GM19328 (cell line): ENCODE measurements around the gene CCDC144A.
"Not testable (repeated sequence)": the region's sequence is repeated elsewhere in the genome, so short reads cannot be mapped to it uniquely, and the experiment has no call there.

ENCODE experiments used
- ATAC-seq: cut with Tn5 transposase; IDR thresholded peaks from one replicate; pipeline ENCODE4 v1.9.1; 2021; ENCODE audit warnings: mild to moderate bottlenecking, moderate library complexity; ENCODE audit not compliant: unreplicated experiment

CCDC144A gene

GRCh38 chr17:16750515-16750914 is 60.5 kb downstream of the CCDC144A start:
- not testable (repeated sequence) for ATAC-seq

DNA sequence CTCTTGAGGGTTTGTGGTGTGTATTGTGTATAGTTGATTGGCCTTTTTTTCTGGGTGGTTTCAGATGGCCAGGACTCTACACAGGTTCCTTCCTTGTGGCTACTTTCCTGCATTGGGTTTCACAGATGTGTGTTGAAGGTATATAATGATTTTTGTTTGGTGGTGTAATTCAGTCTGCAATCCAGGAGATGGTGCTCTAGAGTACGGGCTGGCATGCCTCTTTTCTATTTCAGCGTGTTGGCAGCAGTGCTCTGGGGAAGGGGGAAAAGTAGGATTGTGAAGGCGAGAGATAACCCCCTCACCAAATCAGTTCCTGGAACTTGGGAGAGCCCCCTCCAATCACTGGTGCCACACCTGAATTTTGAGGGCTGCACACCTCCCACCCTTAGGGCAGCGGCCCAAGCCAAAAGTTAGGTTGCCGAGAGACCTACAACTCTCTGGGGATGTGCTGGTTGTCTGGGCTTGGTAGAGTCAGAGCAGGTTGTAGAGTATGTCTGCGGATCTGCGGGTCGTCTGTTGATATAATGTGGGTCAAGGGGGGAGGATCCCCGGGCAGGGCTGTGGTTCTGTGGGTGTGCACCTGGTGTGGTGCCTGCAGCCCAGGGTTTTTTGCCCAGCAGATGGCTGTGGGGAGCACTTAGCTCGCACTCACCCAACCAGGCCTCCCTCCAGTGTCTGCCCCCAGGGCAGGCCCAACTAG is 61.3 kb downstream of the CCDC144A start:
- not testable (repeated sequence) for ATAC-seq

DNA sequence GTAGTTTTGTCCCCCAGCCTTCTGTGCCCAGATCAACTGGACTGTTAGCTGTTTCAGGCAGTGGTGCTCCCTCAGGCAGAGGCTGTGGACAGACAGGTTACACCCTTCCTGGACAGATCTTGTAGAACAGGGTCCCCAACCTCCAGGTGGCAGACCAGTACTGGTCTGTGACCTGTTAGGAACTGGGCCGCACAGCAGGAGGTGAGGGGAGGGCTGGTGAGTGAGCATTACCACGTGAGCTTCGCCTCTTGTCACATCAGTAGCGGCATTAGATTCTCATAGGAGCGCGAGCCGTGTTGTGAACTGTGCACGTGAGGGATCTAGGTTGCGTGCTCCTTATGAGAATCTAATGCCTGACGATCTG is 61.9 kb downstream of the CCDC144A start:
- ATAC-seq, result not testable (repeated sequence)

GRCh38 chr17:16757520-16757919 is 67.5 kb downstream of the CCDC144A start:
- not testable (repeated sequence) for ATAC-seq

DNA sequence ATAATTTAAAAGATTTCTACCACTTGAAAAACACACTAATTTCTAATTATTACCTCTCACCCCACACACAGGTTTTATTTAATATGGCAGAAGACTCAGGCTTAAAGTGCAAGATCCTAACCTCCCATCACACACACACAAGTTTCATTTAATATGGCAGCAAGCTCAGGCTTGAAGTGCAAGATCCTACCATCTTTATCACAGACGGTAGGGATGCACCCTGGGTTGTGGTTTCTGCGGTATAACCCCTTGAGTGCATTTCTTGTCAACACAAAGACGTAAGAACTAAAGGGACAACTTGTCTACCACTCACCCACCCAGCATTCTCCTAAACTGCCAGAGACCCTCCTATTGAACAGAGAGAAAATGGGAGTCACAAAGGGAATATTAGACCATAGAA is 68.1 kb downstream of the CCDC144A start:
- ATAC-seq, result not testable (repeated sequence)

- not testable (repeated sequence) for ATAC-seq
Measured at GRCh38 chr17:16768290-16769175, 78.5 kb downstream of the CCDC144A start.

- ATAC-seq, result not testable (repeated sequence)
Measured at GRCh38 chr17:16772394-16773145, 82.5 kb downstream of the CCDC144A start.

GRCh38 chr17:16773146-16773522 is 83.1 kb downstream of the CCDC144A start:
- ATAC-seq, result not testable (repeated sequence)

DNA sequence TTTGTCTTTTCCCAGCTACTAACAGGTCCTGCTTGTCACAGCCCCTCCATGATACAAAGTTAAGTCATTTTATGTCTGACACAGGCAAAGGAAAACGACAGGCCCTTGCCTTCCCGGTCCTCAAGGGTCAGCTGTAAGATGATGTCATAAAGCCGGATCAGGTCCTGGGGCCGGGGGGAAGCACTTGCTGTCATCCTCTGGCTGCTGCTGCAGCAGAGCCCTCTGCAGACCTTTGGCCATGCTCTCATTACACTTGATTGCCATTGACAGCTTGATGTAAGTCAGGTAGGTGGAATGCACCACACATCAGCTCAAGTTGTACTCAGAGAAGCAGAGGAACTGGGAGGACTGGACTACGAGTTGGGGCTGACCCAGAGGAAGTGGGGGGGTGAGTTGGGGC is 97.8 kb downstream of the CCDC144A start:
- ATAC-seq, result not testable (repeated sequence)

DNA sequence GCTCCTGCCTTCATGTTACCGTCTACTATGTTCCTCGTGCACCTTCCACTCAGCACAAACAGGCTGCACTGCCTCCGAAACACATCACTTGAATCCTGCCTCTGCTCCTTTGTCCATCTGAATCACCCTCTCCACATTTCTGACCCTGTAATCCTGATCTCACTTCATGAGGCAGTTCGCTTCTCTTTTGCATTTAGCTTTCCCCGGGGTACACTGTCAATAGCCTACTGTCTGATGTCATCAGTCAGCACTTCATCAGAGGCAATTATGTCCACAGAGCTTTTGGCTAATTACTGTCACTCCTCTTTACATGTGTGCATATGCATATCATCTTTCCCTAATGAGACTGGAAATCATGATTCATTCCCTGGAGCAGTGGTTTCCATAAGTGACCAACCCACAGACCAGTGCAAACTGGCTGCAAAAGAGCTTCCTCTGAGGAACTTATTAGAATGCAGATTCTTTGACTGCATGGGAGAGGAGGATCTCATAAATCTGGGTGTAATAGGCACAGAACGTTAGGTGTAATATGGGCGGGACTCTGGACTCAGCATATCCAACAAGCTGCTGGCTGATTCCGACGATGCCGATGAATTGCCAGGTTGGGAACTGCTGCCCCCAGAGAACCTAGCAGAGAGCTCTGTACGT is 99.0 kb downstream of the CCDC144A start:
- ATAC-seq, result not testable (repeated sequence)

- ATAC-seq, result not testable (repeated sequence)
Measured at GRCh38 chr17:16789622-16790021, 99.6 kb downstream of the CCDC144A start.

DNA sequence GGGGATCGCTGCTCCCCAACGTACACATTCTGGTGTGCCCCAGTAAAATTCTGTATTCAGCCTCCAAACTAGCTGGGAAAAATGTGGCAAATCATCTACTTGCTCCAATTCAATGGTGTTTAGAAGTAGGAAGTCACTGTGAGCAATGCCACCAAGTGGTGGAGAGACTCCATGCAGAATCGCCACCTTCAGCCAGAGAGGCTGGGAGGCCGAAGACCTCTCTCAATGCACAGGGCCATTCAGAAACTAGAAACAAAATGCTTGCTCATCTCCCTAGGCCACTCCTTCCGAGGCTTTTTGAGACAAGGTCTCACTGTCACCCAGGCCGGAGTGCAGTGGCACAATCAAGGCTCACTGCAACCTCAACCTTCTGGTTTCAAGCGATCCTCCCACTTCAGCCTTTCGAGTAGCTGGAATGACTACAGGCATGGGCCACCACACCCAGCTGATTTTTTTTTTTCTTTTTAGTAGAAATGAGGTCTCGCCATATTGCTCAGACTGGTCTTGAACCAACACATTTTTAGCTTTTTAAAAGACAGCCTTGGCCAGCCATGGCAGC is 100.4 kb downstream of the CCDC144A start:
- not testable (repeated sequence) for ATAC-seq

GRCh38 chr17:16794215-16794614 is 104.2 kb downstream of the CCDC144A start:
- ATAC-seq, result not testable (repeated sequence)

DNA sequence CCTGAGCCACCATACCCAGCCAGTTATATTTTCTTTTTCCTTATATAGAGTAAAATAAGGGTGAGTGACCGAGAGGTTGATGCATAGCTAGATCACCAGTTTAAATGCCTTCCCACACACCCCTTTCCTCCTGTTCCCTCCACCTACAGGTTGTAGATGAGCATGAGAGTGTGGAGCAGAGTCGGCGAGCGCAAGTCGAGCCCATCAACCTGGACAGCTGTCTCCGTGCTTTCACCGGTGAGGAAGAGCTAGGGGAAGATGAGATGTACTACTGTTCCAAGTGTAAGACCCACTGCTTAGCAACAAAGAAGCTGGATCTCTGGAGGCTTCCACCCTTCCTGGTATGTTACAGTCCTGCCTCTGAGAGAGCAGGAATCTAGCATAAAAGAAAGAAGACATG is 105.9 kb downstream of the CCDC144A start:
- ATAC-seq, result not testable (repeated sequence)

DNA sequence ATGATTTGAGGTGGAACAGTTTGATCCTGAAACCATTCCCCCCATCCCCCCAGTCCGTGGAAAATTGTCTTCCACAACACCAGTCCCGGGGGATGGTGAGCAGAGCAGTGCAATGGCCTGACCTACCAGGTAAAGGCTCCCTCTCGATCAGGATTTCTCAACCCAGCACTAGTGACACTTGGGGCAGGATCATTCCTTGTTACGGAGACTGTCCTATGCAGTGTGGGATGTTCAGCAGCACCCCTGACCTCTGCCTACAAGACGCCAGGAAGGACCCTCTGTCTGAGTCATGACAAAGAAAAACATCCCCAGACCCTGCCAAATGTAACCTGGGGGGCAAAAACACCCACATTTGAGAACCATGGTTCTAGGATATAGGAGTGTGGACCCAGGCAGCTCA is 114.8 kb downstream of the CCDC144A start:
- ATAC-seq, result not testable (repeated sequence)

- ATAC-seq, result not testable (repeated sequence)
Measured at GRCh38 chr17:16806599-16806998, 116.6 kb downstream of the CCDC144A start.

DNA sequence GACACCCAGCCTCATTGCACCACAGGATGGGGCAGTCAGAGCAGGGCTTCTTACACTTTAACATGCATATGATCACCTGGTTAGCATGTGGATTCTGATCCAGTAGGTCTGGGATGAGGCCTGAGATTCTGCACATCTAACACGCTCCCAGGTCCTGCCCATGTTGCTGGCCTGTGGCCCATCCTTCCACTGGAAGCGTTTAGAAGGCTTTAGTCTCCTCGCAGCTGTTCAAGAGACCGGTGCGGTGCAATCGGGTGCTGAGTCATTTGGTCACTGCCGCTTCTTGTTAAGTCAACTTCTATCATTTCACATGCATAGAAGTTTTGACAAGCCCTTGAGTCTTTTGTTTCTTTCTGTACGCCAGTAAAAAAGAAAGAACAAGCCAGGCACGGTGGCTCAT is 117.6 kb downstream of the CCDC144A start:
- ATAC-seq, result not testable (repeated sequence)

DNA sequence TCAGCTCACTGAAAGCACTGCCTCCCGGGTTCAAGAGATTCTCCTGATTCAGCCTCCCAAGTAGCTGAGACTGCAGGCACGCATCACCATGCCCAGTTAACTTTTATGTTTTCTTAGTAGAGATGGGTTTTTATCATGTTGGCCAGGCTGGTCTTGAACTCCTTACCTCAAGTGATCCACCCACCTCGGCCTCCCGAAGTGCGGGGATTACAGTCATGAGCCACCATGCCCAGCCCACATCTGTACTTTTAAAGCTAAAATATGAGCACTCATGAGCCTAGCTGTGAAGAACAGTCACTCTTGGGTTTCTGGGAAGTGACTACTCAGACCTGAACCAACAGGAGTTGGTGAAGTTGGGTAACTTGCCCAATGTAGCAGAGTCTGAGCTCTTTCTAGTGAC is 120.2 kb downstream of the CCDC144A start:
- not testable (repeated sequence) for ATAC-seq

DNA sequence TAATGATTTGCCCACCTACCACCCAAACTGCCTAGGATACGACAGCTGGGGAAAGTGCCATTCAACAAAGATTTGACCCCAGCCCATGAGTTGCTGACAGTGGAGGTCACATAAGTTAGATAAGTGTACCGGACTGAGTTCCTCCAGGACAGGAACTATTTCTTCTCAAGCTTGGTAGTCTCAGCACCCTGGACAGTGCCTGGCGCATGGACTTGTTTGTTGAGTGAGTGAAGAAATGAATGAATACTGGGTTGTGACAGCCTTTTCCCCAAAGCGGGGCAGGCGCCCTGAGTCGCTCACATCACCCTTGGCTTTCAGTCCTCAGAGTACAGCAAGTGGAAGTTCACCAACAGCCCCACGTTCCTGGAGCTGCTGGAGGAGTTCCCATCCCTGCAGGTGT is 122.1 kb downstream of the CCDC144A start:
- ATAC-seq, result not testable (repeated sequence)

- ATAC-seq, result no peak
Measured at GRCh38 chr17:16814439-16814838, 124.4 kb downstream of the CCDC144A start.
